KMS-11 (cell line): Measurements from ENCODE around the gene P2RX3.
A peak's percentile ranks its signal among the peaks of the same experiment; 100 is the strongest.

ENCODE experiments used
- H2AFZ ChIP-seq: fragments of 200-600 bp; sonication (generic); 2 replicates; pipeline ENCODE4 v1.6.1; 2016; ENCODE audit warnings: antibody characterized with exemption, mixed run types, low read depth
- H3K27ac ChIP-seq: fragments of 200-600 bp; sonication (generic); 2 replicates; pipeline ENCODE4 v1.6.1; 2016; ENCODE audit warnings: mild to moderate bottlenecking, mixed run types
- H3K27me3 ChIP-seq: fragments of 200-600 bp; sonication (generic); 2 replicates; pipeline ENCODE4 v1.6.1; 2017; ENCODE audit warnings: mild to moderate bottlenecking, low read depth, mixed run types, moderate library complexity; ENCODE audit not compliant: insufficient read depth
- H3K36me3 ChIP-seq: fragments of 200-600 bp; sonication (generic); 2 replicates; pipeline ENCODE4 v1.6.1; 2017; ENCODE audit warnings: mild to moderate bottlenecking, mixed run types; ENCODE audit not compliant: insufficient read depth
- H3K4me1 ChIP-seq: fragments of 200-600 bp; sonication (generic); 2 replicates; pipeline ENCODE4 v1.6.1; 2016; ENCODE audit warnings: mild to moderate bottlenecking, low read depth, mixed run types; ENCODE audit not compliant: poor library complexity, severe bottlenecking
- H3K4me2 ChIP-seq: fragments of 200-600 bp; sonication (generic); 2 replicates; pipeline ENCODE4 v1.7.0; 2016; ENCODE audit warnings: mild to moderate bottlenecking, mixed run types
- H3K4me3 ChIP-seq: fragments of 200-600 bp; sonication (generic); IDR thresholded peaks from 2 replicates; pipeline ENCODE4 v1.6.1; 2017; ENCODE audit warnings: low read depth, low read length, mixed read lengths; ENCODE audit not compliant: insufficient read depth
- H3K79me2 ChIP-seq: fragments of 200-600 bp; sonication (generic); 2 replicates; pipeline ENCODE4 v1.6.1; 2016; ENCODE audit warnings: low read depth, mixed run types; ENCODE audit not compliant: insufficient read depth
- H3K9ac ChIP-seq: fragments of 200-600 bp; sonication (generic); 2 replicates; pipeline ENCODE4 v1.6.1; 2016; ENCODE audit warnings: mild to moderate bottlenecking, mixed run types
- H4K20me1 ChIP-seq: fragments of 200-600 bp; sonication (generic); 2 replicates; pipeline ENCODE4 v1.6.1; 2016; ENCODE audit warnings: mild to moderate bottlenecking, mixed run types; ENCODE audit not compliant: insufficient read depth
- TF ChIP-seq, protein P1 (sequence below): fragments of 200-600 bp; sonication (generic); conservative IDR thresholded peaks from 2 replicates; pipeline ENCODE4 v1.6.1; 2017; ENCODE audit warnings: low read depth, mild to moderate bottlenecking, antibody characterized with exemption, low read length, moderate library complexity, mixed read lengths

P2RX3 gene

DNA sequence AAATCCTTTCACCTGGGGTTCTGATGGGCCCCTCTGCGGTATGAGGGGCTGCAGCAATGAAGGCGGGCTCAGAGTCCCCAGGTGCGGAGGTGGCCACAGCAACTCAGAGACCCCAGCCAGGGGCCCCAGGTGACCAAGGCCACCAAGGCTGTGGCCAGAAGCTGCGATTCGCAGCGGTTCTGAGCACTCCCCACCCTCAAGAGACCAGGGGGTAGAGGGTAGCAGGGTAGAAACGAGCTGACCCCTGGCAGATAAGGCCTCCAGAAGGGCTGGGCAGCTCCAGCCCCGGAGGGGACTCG is 14.3 kb upstream of the P2RX3 start:
- Histone ChIP-seq H3K36me3 (peaks cover 3% of the 10 kb centered on the region; the same call in 1 of the 2 replicates), H2AFZ (peak overlapping the region; percentile 4; the same call in 1 of the 2 replicates), H3K4me1 (peaks cover 49% of the 10 kb centered on the region), H3K4me2 (peak overlapping the region; percentile 84), H3K9ac (peak overlapping the region; percentile 65), H4K20me1 (no peaks in the 10 kb centered on the region), H3K4me3 (no peak overlapping the region), H3K27me3 (no peaks in the 10 kb centered on the region), H3K79me2 (peaks cover 12% of the 10 kb centered on the region; the same call in 1 of the 2 replicates), H3K27ac (no peak overlapping the region)
- TF ChIP-seq, protein P1, sequence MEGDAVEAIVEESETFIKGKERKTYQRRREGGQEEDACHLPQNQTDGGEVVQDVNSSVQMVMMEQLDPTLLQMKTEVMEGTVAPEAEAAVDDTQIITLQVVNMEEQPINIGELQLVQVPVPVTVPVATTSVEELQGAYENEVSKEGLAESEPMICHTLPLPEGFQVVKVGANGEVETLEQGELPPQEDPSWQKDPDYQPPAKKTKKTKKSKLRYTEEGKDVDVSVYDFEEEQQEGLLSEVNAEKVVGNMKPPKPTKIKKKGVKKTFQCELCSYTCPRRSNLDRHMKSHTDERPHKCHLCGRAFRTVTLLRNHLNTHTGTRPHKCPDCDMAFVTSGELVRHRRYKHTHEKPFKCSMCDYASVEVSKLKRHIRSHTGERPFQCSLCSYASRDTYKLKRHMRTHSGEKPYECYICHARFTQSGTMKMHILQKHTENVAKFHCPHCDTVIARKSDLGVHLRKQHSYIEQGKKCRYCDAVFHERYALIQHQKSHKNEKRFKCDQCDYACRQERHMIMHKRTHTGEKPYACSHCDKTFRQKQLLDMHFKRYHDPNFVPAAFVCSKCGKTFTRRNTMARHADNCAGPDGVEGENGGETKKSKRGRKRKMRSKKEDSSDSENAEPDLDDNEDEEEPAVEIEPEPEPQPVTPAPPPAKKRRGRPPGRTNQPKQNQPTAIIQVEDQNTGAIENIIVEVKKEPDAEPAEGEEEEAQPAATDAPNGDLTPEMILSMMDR = no peak

DNA sequence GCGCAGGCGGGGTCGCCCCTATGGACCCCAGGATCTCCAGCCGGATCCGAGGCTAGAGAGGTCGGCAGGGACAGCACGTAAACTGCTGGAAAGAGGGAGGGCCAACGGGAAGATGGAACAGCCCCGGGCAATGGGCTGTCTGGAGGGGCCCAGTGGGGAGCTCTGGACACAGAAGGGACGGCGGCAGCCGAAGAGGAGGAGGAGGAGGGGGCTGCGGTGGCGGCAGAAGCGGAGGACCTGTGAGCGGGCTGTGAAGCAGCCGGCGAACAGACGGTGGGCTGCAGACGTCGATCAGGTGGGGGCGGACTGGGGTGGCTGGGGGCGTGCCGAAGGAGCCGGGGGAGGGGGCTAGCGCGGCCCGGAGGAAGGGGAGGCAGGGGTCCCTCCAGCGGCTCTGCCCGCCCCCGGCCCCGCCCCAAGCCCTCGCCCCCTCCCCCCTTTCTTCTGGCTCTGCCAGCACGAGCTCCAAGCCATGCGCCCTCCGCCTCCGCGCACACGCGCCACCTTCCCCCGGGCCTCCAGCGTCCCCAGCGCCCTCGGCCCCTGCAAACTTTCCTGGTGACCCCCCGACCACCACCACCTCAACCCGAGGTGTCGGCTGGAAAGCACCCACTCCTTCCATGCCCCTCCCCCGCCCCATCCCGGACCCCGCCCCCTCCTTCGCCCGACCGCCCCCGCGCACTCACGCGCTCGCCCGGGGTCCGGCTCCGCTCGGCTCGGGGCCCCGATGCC is 13.8 kb upstream of the P2RX3 start:
- peaks cover 12% of the 10 kb centered on the region; the same call in 1 of the 2 replicates for H3K79me2 ChIP-seq
- peaks cover 3% of the 10 kb centered on the region; the same call in 1 of the 2 replicates for H3K36me3 ChIP-seq
- TF ChIP-seq, protein P1 = no peak
- H3K4me1 ChIP-seq = peaks cover 49% of the 10 kb centered on the region
- H3K4me2 ChIP-seq = peak overlapping the region; percentile 84
- peak overlapping the region; percentile 65 for H3K9ac ChIP-seq
- H3K27ac ChIP-seq = peak overlapping the region; percentile 86; the same call in 1 of the 2 replicates
- H4K20me1 ChIP-seq = no peaks in the 10 kb centered on the region
- H2AFZ ChIP-seq = peak overlapping the region; percentile 4
- H3K4me3 ChIP-seq = no peak overlapping the region
- no peaks in the 10 kb centered on the region for H3K27me3 ChIP-seq

DNA sequence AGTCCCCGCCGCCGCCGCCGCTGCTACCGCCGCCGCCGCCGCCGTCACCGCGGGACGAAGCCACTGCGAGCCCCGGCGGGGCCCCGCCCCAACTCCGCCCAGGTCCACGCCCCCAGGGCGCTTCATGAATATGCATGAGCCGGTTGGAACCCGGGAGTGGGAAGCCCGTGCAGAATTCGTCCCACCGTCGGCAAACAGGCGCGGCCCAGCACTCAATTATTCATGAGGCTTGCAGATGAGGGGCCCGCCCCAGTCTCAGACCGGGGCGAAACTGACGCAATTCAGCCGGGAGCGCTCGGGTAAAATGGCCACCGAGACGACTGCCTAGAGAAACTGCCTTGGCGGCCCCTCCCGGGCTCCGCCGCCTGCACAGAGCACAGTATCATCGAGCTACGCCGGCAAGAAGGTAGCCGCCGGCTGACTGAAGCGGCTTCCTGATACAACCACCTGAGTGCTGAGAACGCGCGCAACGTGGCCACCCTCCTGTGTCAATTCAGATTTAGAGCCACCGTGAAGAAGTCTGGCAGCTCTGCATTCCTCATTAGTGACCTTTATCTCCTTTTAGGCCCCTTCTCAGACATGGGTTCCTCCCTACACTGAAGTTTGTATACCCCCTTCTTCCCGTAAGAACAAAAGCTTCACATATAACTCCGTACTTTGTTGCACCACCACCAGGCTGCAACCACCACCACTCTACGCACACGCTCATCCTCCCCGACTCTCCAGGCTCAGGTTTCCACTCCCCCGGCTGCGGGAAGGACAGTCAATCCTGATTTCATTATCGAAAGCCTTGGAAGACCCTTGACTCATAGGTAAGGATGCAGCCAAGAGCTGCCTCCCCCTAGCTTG is 13.0 kb upstream of the P2RX3 start, which contains the start of gene TNKS1BP1:
Gene TNKS1BP1, minus strand, starts transcription at position 67 of the 849 bp plus-strand sequence. CDS start 3,067 bp downstream, outside the sequence.
- Histone ChIP-seq H3K27ac (peak within 1 kb of the TSS; percentile 86), H3K9ac (peak within 1 kb of the TSS; percentile 65), H2AFZ (peak within 1 kb of the TSS; percentile 45), H3K4me2 (peak within 1 kb of the TSS; percentile 91), H3K79me2 (peaks cover 12% of the 10 kb centered on the region; the same call in 1 of the 2 replicates), H3K4me1 (peaks cover 49% of the 10 kb centered on the region), H3K36me3 (peaks cover 3% of the 10 kb centered on the region; the same call in 1 of the 2 replicates), H4K20me1 (no peaks in the 10 kb centered on the region), H3K4me3 (no peak within 1 kb of the TSS), H3K27me3 (no peaks in the 10 kb centered on the region)
- TF ChIP-seq, protein P1 = no peak

DNA sequence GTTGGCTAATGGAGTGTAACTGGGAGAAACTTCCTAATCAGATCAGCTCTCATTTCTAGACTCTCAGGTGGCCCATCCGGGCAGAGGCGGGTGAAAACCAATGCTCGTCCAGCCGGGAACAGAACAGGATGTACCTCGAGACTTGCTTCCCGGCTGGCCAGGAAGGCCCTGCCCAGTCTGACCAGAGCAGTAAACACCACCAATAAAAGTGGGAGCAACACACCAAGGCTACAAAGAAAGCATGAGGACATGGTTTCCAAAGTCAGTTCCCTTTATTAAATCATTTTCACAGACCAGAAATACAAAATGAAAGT is 12.5 kb upstream of the P2RX3 start:
- Histone ChIP-seq H2AFZ (peak overlapping the region; percentile 45), H3K79me2 (peaks cover 12% of the 10 kb centered on the region; the same call in 1 of the 2 replicates), H3K4me2 (peak overlapping the region; percentile 91), H3K36me3 (peaks cover 3% of the 10 kb centered on the region; the same call in 1 of the 2 replicates), H3K27ac (peak overlapping the region; percentile 86), H3K4me3 (no peak overlapping the region), H3K4me1 (peaks cover 49% of the 10 kb centered on the region), H3K9ac (peak overlapping the region; percentile 65; the same call in 1 of the 2 replicates), H4K20me1 (no peaks in the 10 kb centered on the region), H3K27me3 (no peaks in the 10 kb centered on the region)
- TF ChIP-seq, protein P1 = no peak
